HT1080 (cell line): ENCODE data around the gene FLT1. TPM values are rescaled to one million over a fixed set of nuclear protein-coding genes. Genes with fewer than 3 reads are reported as not detected.

ENCODE experiments used
- DNase-seq: peaks from one replicate; pipeline ENCODE4 v3.0.0-alpha.2; 2015; ENCODE audit warnings: low read depth
- total RNA-seq: library from RNA; depleted of rRNA; stranded (reverse); fragments of >200 nt; shearing (Covaris generic); gene quantifications from 2 replicates; pipeline ENCODE4 v1.2.3, GENCODE V29; 2014

FLT1 gene
- total RNA-seq, 1 experiment from 2014 or later, result 3.3 TPM

GRCh38 chr13:28490061-28490460 lies 4.9 kb downstream of the FLT1 start:
- DNase-seq, result peak; percentile 33

GRCh38 chr13:28489524-28489931 lies 5.4 kb downstream of the FLT1 start:
- DNase-seq, result no peak

GRCh38 chr13:28488376-28489005 lies 6.4 kb downstream of the FLT1 start:
- DNase-seq, result no peak

- DNase-seq, result no peak
These were observed 8.9 kb downstream of the FLT1 start for GRCh38 chr13:28485996-28486543.

DNA sequence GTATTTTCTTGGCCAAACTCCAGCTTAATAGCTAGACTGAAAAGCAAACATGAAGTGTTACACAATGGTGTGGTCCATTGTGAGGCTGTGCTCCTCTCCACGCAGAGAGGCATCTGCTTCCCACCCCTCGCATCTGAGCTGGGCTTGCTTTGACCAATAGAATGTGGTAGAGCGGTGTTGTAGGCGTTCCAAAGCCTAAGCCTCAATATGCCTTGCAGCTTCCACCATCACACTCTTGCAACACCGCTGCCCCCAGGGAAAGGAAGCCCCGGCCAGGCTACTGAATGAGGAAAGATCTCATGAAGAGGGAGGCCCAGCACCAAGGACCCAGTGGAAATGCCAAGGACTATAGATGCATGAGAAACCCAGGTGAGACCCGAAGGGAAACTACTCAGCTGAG lies 9.4 kb downstream of the FLT1 start:
- DNase-seq, result no peak

GRCh38 chr13:28485097-28485496 lies 9.8 kb downstream of the FLT1 start:
- DNase-seq, result no peak

DNA sequence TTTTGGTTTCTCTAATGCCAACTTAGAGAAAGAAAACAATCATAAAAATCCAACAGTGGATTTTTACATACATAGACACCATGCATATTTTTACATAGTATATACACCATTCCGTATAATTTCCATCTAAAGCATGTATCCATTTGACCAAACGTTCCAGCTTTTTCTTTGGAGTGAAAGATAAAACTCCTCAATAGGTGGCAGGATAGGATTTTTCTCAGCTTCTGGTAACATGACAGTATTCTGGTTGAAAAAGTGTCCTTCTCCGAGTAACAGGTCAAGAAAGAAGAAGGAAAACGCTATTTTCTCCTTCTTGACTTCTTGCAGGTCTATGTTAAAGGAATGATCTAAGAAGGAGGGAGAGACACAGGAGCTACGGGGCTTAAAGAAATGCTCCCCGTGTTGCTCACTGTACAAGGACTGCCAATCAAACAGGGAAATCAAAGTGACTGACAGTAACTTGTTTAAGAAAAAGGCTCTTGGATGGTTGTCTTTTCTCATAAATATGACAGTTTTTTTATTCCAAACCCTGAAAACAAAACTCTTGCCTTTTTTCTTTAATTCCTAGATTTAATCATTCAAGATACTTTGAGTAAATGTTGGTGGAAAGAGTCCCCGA lies 11.5 kb downstream of the FLT1 start:
- no peak for DNase-seq

GRCh38 chr13:28479005-28479404 lies 15.9 kb downstream of the FLT1 start:
- no peak for DNase-seq

GRCh38 chr13:28478127-28478526 lies 16.8 kb downstream of the FLT1 start:
- no peak for DNase-seq

DNA sequence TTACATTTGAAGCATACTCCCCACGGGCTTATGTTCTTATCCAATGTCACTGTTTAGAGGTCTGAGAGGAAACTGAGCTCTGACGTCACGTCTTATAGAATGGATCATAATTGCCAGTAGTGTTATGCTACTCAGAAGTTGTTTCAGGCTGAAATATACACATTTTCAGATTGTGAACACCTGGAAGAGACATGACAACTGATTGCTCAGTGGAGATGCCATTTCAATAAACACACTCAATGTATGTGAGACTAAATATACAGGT lies 17.3 kb downstream of the FLT1 start:
- DNase-seq, result no peak

DNA sequence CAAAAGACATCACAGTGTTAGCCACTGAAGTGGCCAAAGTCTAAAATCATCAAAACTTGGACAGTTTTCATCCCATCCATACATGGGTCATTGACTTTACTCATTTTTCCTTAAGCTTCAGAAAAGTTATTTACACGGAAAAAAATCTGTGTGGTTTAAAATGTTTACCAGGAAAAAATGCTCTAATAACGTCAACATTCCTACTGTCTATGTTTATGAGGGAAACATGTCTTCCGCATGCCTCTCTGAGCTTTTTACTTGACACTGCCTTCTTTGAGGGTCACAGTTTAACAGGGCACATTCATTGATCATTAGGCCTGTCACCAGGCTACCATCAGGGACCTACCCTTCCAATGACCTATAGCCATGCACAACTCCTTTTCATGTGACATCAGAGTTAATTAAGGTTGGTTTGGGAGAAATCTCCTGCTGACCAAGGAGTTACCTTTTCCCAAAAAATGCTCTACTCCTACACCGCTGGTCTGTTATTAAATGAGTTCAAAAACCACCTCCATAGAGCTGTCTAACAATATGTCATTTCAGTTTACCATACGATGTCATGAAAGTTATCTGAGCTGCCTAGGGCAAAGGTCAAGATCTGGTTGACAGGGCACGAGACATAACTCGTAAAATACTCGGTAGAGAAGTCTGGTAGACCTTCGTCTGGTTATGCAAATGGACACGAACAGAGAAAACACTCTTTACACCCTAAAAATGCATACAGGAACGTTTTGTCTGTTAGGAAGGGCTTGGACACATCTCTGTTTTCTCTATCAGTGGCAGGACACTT lies 17.8 kb downstream of the FLT1 start:
- DNase-seq, result no peak

GRCh38 chr13:28475916-28476725 lies 18.8 kb downstream of the FLT1 start:
- DNase-seq, result peak; percentile 71

- DNase-seq, result no peak
These were observed 20.3 kb downstream of the FLT1 start for GRCh38 chr13:28474491-28475134.

DNA sequence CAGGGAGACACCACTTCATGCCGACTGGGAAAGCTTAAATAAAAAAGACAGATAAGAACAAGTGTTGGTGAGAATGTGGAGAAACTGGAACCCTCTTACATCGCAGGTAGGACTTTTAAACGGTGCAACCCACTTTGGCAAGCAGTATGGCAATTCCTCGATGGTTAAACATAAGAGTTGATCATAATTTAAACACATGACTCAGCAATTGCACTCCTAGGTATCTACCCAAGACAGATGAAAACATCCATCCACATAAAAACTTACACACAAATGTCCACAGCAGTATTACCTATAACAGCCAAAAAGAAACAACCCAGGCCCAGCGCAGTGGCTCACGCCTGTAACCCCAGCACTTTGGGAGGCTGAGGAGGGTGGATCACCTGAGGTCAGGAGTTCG lies 21.9 kb downstream of the FLT1 start:
- no peak for DNase-seq

GRCh38 chr13:28471421-28471820 lies 23.5 kb downstream of the FLT1 start:
- DNase-seq, result no peak

DNA sequence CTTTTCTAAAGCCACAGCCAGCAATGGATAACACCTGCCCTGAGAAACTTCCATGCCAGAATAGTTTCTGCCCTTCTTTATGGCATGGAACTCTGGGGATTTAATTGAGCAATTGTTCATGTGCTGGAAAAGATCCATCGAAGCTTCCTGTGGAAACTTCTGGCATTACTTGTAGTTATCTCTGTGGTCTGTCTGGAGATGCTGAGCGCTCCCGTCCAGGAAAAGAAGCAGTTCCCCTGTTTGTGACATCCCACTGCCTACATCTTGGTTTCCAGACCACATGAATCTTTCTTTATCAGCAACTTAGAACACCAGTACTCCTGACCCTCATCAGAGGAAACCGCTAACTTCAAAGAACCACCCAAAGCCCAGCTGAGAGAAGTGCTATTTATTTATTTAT lies 24.6 kb downstream of the FLT1 start:
- no peak for DNase-seq

DNA sequence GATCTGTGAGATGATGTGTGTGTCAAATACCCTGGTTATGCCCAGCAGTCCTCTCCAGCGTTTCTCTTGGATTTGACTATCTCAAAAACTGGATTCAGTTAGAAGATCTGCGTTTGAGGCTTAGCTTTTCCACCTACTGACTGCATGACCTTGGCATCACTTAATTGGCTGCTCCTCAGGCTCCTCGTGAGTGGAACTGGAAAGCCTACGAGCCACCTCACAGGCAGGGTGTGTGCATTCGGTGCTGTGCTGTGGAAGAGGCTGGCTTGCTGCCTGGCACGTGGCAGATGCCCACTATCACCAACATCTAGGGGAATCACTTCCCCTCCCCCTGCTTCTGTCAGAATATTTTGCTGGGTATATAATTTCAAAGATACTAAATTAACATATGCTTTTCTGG lies 25.6 kb downstream of the FLT1 start:
- DNase-seq, result no peak

- no peak for DNase-seq
These were observed 26.7 kb downstream of the FLT1 start for GRCh38 chr13:28468023-28468915.

- no peak for DNase-seq
These were observed 27.9 kb downstream of the FLT1 start for GRCh38 chr13:28467034-28467433.

DNA sequence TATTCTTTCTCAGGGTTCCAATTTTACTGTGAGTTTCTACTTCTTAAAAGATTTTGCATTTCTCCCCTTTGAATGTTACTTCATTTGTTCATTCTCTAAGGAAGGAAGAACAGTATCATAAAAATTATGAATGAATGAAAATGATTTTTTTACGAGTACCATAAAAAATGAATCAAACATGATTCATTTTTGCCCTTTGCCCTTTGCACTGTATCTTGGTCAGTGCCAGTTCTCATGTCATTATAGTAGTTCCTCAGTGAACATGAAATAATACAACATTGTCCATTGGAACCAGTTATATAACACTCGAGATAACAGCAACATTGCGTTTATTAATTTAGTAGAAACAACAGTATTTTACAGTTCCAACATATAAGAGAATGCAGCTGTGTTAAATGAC lies 28.8 kb downstream of the FLT1 start:
- DNase-seq, result no peak
